HG02763 (cell line): ENCODE measurements around the gene NOX4.
"Not testable (repeated sequence)": the region's sequence is repeated elsewhere in the genome, so short reads cannot be mapped to it uniquely, and the experiment has no call there.

Source experiments
- ATAC-seq: cut with Tn5 transposase; IDR thresholded peaks from one replicate; pipeline ENCODE4 v1.9.1; 2021; ENCODE audit warnings: mild to moderate bottlenecking, moderate library complexity; ENCODE audit not compliant: unreplicated experiment

NOX4 gene

DNA sequence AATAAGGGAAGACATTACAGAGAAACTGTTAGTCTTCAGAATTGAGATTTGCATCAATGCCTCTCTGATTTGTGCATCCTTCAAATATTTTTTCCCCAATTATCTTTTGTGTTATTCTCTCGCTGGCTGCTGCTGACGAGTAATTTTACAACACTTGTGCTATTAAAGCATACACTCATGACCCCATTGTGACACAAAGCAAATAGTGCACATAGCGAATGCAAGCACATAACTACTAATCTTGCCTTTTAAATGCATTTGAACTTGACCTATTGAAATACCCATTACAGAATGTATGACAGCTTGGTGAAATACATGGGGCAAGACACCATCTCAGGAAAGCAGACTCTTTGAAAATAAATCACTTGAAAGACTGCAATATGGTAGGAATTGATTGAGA lies 180.6 kb downstream of the NOX4 start:
- not testable (repeated sequence) for ATAC-seq

DNA sequence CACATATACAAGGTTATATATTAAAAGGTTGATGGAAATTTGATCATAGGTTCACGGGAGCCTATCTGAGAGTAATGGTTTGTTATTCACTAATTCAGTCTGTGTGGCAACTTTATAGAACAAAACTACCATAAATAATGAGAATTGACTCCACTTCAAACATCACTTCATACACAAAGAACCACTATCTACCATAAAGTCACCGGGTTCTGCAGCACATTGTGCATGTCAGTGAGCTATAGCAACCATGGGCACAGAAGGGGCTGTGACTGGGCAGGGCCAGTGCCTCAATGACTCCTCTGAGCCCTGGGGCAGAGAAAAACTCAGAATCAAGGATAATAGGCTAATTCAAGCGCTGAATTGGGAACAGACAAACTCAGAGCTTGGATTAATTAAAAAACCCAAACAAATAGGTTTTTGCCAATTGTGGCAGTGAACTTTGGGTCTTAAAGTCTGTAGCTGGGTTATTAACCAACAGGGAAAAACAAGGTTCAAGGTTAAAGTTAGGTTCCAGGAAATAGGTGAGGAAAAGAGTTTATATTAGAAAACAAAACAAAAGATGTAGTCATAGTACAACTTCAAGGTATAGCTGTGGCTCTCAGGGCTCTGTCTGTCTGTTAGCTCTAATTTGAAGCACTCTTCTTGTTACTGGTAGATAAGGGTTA lies 181.7 kb downstream of the NOX4 start:
- not testable (repeated sequence) for ATAC-seq

DNA sequence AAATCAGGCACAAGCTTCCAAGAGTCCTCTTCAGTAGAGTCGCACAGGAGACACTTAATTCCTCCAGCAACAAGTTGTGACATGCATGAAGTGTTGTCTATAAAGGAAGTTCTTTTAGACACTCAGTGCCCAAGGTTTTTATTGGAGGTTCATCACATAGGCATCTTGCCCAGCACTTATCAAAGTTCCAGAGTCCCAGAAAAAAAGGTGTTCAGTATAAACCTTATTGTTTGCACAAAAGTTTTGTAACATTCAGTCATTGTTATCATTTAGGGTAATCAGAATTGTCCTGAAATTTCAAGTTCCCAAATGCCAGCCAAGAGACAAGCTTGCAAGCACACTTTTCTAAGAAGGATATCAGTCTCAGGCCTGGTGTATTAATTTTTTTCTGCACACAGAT lies 182.9 kb downstream of the NOX4 start:
- ATAC-seq: not testable (repeated sequence)

DNA sequence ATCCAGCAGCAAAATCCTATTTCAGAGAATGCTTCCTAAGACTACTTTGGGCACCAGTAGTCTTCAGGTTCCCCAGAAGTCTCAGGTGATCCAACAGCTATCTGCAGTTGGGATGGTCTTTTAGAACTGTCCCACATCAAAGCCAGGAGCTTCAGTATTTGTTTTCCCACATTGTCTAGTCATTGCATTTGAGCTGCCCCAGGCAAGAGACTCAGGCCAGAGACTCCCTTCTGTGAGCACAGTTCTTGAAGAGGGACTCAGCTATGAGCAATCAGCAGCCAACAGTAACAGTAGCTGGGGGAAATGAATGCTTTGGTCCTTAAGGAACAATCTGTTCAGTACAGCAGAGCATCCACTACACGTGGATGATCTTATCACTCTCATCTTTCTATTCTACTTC lies 188.1 kb downstream of the NOX4 start:
- not testable (repeated sequence) for ATAC-seq

DNA sequence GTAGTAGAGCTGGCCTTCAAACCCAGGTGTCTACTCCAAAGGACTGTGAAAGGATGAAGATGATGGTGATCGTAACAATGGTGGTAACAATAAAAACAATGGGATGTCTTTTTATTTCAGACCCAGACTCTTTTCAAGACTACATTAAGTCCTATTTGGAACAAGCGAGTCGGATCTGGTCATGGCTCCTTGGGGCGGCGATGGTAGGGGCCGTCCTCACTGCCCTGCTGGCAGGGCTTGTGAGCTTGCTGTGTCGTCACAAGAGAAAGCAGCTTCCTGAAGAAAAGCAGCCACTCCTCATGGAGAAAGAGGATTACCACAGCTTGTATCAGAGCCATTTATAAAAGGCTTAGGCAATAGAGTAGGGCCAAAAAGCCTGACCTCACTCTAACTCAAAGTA lies 196.2 kb downstream of the NOX4 start:
- ATAC-seq: not testable (repeated sequence)

DNA sequence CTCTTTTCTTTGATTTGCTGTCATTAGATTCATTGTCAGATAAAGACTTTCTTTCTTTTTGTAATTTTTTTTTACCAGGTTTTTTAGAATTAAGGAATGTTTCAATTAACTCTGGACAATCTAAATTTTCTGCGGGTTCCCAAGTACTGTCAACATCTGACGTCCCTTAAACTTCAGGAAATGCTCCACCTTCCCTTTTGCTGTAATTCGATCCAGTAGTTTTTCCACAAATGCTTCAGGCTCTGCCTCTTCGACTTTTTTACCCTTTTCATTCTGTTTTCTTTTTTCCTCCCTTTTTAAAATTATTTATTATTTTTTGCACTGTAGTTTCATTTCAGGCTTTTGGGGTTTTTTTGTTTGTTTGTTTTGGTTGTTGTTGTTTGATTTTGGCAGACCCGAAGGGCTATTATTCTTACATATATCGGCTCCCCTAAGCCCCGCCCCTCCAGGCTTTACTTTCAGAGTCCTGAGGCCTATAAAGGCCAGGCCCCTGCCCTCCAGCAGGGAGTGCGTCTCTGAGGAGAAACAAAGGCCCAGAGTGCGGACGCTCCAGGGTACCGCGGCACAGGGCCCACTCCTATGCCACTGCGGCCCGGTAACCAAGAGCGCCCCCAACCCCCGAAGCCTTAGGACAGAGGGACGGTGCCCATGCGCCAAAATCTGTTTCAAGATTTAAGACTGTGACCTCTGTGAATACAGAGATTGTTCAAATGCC lies 197.1 kb downstream of the NOX4 start:
- ATAC-seq: no peak

DNA sequence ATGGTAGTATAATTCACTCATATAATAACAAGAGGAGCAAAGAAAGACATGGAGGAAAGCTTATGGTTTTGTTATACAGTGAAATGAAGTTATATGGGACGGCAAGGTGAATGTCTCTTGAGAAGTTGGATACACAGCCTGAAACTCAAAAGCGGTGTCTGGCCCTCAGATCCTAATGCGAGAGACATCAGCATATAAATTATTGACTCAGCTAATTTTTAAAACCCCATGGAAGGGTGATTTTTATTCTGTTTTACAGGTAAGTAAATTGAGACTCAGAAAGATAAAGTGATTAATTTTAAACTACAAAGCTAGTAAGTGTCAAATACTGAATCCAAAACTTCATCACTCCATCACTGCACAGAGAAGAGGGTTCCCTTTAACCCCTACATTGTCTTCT lies 203.2 kb downstream of the NOX4 start:
- ATAC-seq: not testable (repeated sequence)

DNA sequence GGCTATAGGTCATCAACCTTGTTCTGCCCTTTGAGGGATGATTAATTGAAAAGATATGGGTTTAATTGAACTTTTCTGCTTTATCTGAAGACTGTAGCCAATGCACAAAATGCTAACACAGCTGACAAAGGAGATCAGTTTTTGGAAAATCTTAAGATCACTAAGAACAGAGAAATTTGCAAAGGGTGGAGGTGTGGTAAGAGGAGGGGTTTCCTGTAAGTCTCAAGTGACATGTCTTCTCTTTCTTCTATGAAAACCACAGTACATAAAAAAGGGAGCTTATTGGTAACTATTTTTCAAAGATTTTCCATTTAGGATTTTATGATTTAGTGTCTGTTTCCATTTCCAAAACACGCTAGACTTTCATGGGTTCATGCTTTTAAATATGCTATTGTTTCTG lies 204.6 kb downstream of the NOX4 start:
- ATAC-seq: not testable (repeated sequence)

DNA sequence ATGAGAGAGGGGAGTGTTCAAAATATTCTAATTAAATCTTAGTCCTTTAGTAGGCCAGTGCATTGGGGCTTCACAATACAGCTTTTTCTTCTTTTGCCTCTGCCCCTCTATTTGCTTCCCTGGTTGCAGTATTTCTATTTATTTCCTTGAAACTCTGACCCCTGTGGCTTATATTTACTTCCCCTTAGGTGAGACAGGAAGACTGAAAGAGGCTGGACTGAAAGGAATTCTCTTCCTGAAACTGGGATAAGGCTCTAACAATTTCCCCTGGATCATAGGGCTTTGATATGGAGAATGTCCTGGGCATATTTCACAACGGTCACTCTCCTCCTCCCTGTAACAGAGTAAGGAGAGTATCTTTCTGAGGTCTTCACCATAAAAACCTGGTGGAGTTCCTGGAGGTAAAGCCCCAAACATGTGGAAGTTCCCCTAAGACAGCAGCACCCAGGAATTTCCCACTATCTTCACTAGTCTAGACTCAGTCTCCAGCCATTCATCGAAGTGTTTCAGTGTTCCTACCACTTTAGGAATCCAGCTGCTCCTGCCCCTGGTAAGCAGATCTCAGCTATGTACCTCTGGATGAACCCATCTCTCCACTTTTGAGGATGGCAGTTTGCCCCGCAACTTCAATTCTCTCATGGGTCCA lies 210.0 kb downstream of the NOX4 start:
- ATAC-seq: not testable (repeated sequence)

DNA sequence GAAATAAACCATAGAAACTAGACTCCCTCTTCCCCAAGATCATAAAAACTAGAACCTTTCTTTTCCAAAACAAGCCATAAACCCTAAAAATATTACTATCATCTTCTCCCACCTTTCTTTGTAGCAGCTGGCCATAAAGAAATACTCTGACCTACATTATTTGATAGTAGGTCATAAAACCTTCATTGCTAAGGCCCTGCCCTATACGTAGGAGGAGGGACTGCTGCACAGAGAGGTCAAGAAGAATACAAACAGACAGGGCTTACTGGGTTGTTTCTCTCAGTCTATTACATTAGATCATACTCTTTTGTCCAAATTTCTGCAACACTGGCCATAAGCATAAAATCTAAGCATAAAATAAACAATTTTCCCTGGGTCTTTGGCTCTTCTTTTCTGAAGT lies 212.0 kb downstream of the NOX4 start:
- ATAC-seq: no peak

DNA sequence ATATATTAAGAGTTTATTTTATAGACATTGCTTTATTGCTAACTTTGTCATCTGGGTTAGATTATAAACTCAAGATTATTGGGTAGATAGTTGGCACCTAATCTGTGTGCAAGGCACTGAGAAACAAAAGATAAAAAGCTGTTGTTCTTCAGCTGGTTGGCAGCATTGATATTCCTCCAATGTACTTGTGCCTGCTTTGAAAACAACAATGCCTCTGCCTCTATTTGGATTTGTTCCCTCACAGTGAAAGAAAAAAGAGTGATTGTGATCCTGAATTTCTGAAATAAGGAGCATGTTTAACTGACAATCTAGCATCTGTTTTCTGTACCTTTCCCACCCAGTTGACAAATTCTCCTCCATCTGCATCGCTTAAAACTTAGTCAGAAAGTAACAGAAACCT lies 215.2 kb downstream of the NOX4 start:
- ATAC-seq: no peak
